ENCODE data around the gene NGEF. TPM values are rescaled to one million over a fixed set of nuclear protein-coding genes. Genes with fewer than 3 reads are reported as not detected.

NGEF gene
- total RNA-seq, 1 donor from 2014 or later = not detected

- intact Hi-C loops (cut with micrococcal nuclease) = no loop called here
Observed at GRCh38 chr2:232901736-232902578, 111.1 kb downstream of the NGEF start.

- intact Hi-C loops (cut with micrococcal nuclease) = no loop called here
Observed at GRCh38 chr2:232900811-232901735, 112.0 kb downstream of the NGEF start.

- intact Hi-C loops (cut with micrococcal nuclease) = no loop called here
Observed at GRCh38 chr2:232898592-232899543, 114.2 kb downstream of the NGEF start.

- intact Hi-C loops (cut with micrococcal nuclease) = no loop called here
Observed at GRCh38 chr2:232897598-232898408, 115.3 kb downstream of the NGEF start.

GRCh38 chr2:232896720-232897597 lies 116.1 kb downstream of the NGEF start:
- intact Hi-C loops (cut with micrococcal nuclease) = no loop called here

- intact Hi-C loops (cut with micrococcal nuclease) = no loop called here
Observed at GRCh38 chr2:232896111-232896510, 116.9 kb downstream of the NGEF start.

- intact Hi-C loops (cut with micrococcal nuclease) = no loop called here
Observed at GRCh38 chr2:232894746-232895145, 118.3 kb downstream of the NGEF start.

GRCh38 chr2:232894251-232894650 lies 118.8 kb downstream of the NGEF start:
- intact Hi-C loops (cut with micrococcal nuclease) = no loop called here

- intact Hi-C loops (cut with micrococcal nuclease) = no loop called here
Observed at GRCh38 chr2:232893834-232894233, 119.2 kb downstream of the NGEF start.

GRCh38 chr2:232892843-232893242 lies 120.2 kb downstream of the NGEF start:
- intact Hi-C loops (cut with micrococcal nuclease) = no loop called here

- intact Hi-C loops (cut with micrococcal nuclease) = no loop called here
Observed at GRCh38 chr2:232892221-232892620, 120.8 kb downstream of the NGEF start.

GRCh38 chr2:232891621-232892071 lies 121.4 kb downstream of the NGEF start:
- intact Hi-C loops (cut with micrococcal nuclease) = no loop called here

- intact Hi-C loops (cut with micrococcal nuclease) = no loop called here
Observed at GRCh38 chr2:232890896-232891601, 122.0 kb downstream of the NGEF start.

- intact Hi-C loops (cut with micrococcal nuclease) = no loop called here
Observed at GRCh38 chr2:232890536-232890895, 122.5 kb downstream of the NGEF start.

- intact Hi-C loops (cut with micrococcal nuclease) = no loop called here
Observed at GRCh38 chr2:232889876-232890401, 123.1 kb downstream of the NGEF start.

GRCh38 chr2:232888839-232889529 lies 124.1 kb downstream of the NGEF start:
- intact Hi-C loops (cut with micrococcal nuclease) = no loop called here

GRCh38 chr2:232888099-232888836 lies 124.8 kb downstream of the NGEF start:
- intact Hi-C loops (cut with micrococcal nuclease) = no loop called here

All from T-helper 1 cell treated with Interleukin-12 subunit alpha and Interleukin-12 subunit beta and Interleukin-4 antibody, amounts not matched to agents 30 ng/mL and 1 ng/mL, for 36 hours (primary cell).